GM21360 (cell line): ENCODE data around the gene PLCB1.

Experiments used
- ATAC-seq: cut with Tn5 transposase; IDR thresholded peaks from one replicate; pipeline ENCODE4 v1.9.1; 2021; ENCODE audit warnings: mild to moderate bottlenecking, moderate library complexity; ENCODE audit not compliant: unreplicated experiment

PLCB1 gene

GRCh38 chr20:8673116-8673515 lies 541.0 kb downstream of the PLCB1 start:
- ATAC-seq: no peak

DNA sequence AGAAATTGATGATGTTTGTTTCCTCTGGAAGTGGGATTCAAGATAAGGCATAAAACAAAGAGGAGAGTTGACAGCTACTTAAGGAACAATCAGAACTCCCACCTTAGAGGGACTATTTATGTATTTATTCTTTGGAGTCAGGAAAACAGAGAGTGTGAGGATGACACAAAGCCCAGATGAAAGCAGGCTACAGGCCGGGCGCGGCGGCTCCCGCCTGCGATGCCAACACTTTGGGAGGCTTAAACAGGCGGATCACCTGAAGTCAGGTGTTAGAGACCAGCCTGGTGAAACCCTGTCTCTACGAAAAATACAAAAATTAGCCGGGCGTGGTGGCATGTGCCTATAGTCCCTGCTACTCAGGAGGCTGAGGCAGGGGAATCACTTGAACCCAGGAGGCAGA lies 543.8 kb downstream of the PLCB1 start:
- no peak for ATAC-seq

- ATAC-seq: no peak
These were observed 546.2 kb downstream of the PLCB1 start for GRCh38 chr20:8678098-8678776.

DNA sequence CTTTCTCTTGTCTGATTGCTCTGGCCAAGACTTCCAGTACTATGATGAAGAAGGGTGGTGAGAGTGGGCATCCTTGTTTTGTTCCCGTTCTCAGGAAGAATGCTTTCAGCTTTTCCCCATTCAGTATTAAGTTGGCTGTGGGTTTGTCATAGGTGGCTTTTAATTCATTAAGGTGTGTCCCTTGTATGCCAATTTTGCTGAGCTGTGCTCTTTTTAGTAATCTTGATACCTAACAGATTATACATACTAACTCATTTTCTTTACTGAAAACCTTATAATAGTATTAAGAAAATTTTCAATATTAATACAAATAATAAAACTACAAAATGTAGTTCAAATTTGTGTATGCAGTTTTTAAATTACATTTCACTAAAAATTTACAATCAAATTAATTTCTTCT lies 557.3 kb downstream of the PLCB1 start:
- no peak for ATAC-seq

DNA sequence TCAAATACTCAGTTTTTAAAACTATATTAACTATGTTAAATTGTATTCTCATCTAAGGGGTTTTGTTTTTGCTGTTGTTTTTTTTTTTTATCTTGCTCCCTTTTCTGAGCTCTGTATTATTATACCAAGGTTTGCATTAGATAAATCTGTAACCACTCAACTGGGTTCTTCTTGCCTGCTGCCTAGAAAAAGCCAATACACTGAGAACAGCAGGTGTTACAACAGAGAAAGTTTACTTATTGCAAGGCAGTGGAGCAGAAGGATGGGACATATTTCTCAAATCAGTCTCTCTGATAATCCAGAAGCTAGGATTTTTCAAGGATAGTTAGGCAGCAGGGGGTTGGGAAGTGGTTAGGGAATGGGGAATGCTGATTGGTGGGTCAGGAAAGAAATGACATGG lies 558.0 kb downstream of the PLCB1 start:
- ATAC-seq: no peak

DNA sequence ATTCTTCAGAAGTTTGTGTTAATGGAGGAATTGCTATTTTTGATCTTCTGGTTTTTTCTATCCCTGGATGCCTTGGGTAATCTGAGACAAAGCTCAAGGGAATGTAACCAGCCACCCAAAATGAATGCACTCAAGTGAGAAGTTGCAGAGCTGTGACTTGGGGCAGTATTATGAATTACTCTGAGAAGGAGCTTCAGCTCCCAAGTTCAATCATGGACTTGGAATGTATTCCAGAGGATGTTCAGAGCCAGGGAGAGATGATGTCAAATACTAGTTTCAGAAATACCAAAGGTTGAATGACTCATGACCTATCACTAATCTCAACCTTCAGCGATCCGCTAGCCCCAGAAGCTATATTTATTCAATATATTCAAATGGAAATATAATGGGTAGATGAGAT lies 561.6 kb downstream of the PLCB1 start:
- ATAC-seq: no peak

- no peak for ATAC-seq
These were observed 568.7 kb downstream of the PLCB1 start for GRCh38 chr20:8700756-8701155.

DNA sequence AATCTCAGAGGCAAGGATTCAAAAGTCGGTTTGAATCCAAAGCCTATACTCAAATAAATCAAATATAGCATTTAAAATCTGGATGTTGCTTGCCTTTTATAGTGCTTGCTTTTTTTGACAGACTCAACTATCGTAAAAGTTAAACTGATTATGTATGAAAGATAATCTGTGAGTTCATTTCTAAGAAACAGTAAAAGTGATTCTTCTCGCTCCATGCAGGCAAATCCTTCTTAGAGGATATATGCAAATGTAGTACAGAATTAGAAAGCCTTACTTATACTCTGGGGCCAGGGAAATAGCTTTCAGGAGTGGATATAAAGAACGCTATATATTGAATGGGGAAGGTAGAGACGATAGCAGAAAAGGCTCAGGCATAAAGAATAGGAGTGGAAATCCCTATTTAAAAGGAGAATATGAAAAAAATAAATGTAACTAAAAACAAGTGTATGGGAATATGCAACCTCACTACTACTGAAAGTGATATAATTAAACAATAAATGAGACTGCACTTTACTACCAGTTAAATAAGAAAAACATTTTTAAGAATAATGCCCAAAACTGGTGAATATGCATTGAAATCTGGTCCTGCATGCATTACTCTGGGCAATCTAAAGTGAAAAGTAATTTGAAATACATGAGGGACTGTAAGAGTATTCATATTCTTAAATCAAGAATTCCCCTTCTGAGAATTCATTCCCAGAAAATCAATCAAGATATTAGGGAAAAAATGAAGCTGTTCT lies 575.1 kb downstream of the PLCB1 start:
- ATAC-seq: no peak

- ATAC-seq: no peak
These were observed 577.6 kb downstream of the PLCB1 start for GRCh38 chr20:8709627-8710026.

GRCh38 chr20:8711501-8711900 lies 579.4 kb downstream of the PLCB1 start:
- ATAC-seq: no peak

DNA sequence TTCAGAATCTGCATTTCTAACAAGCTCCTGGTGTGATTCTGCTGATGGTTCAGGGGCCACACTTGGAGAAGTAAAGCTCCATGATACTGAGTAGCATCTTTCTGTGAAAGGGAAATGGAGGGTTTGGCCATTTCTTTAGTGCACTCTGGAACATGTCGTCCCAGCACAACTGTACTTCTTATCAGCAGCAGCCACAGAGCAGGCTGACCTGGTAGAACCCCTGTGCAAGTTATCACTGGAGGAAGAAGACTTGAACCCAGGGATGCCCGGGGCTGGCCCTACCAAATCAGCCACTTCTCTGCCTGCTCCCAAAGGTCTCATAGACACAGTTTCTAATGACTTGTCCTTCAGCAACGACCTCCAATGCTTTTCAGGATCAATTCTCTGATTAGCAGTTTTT lies 582.1 kb downstream of the PLCB1 start:
- ATAC-seq: no peak

DNA sequence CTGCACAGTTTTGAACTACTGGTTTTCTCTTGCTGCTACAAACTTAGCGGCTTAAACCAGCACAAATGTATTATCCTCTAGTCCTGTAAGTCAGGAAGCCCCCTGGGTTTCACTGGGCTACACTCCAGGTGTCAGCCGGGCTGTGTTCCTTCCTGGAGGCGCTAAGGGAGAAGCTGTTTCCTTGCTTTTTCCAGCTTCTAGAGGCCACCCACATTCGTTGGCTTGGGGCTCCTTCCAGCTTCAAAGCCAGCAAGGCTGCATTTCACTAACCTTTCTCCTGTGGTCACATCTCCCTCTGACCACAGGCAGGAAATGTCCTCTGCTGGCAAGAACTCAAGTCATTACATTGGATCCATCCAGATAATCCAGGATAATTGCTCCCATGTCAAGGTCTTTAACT lies 586.2 kb downstream of the PLCB1 start:
- no peak for ATAC-seq

GRCh38 chr20:8720089-8720488 lies 588.0 kb downstream of the PLCB1 start:
- no peak for ATAC-seq

- peak; percentile 70 for ATAC-seq
These were observed 589.0 kb downstream of the PLCB1 start for GRCh38 chr20:8721098-8721497.

DNA sequence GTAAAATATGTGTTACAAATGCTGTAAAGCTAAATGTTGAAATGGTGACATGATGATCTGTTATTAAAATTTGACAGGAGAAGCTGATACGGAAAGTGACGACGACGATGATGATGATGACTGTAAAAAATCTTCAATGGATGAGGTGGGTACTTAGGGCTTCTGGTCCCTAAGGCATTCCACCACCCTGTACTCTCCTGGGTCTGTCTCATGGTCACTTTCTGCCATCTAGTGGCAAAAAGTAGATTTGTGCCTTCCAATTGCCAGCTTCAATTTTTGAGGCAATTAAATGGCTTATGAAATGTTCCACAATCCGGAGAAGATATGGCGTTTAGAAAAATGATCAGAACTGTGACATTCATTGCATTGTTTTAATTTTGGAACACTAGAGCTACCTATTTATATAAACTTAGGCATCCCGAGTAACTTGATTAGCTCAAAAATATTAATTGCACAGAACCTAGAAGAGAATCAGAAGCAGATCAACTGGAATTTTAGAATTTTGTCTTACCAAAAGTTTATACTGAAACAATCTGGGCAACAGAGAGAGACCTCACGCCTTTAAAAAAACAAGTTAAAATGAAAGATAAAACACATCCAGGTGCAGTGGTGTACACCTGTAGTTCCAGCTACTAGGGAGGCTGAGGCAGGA lies 590.3 kb downstream of the PLCB1 start:
- ATAC-seq: peak; percentile 77

- no peak for ATAC-seq
These were observed 591.2 kb downstream of the PLCB1 start for GRCh38 chr20:8723296-8723695.

DNA sequence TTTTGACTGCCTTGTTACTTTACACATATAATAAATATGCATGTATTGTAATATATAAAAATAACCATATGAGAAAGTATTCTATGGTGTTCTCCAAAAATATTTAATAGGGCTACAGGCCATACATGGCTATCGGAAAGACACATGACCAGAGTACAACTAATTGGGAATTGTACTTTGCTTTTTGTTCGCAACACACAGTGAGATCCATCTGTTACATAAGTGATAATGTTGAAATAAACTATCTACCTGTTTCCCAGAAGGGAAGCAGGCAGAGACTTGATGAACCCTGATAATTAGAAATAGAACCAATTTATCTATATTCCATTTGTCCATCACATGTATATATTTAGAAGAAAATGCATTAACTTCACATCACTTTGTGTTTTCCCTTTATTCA lies 592.8 kb downstream of the PLCB1 start:
- no peak for ATAC-seq

- no peak for ATAC-seq
These were observed 594.4 kb downstream of the PLCB1 start for GRCh38 chr20:8726460-8726859.

GRCh38 chr20:8735014-8735413 lies 602.9 kb downstream of the PLCB1 start:
- ATAC-seq: no peak

DNA sequence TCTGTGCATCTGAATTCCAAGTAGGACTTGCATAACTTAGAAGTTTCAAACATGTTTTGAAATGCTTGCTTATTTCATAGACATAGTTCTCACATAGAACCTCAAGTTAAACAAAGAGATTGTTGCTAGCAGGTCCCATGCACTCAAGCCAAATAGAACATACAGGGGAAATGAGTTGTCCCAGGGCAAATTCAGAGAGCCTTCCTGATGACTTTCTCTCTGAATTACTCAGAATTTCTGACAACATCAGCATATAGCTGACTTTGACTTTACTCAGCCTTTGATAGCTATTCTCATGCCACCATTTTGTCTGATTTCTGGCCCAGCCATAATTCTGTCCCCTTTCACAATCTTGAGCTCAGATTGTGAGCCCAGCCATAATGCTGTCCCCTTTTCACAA lies 603.6 kb downstream of the PLCB1 start:
- ATAC-seq: no peak

GRCh38 chr20:8740265-8740664 lies 608.2 kb downstream of the PLCB1 start:
- peak; percentile 85 for ATAC-seq

GRCh38 chr20:8744228-8744844 lies 612.3 kb downstream of the PLCB1 start:
- ATAC-seq: no peak
